ENCODE results near the gene RAB28. TPM values are rescaled to one million over a fixed set of nuclear protein-coding genes. Genes with fewer than 3 reads are reported as not detected.

The RAB28 gene
- polyA plus RNA-seq, 2 donors, result 5.8 to 7.2 TPM

Other genes starting within 250 kb of the RAB28 start
- gene NKX3-2, start 60.2 kb upstream of the RAB28 start, polyA plus RNA-seq, result under 1 TPM; 0.04 to 0.63 TPM
- 1 to 10 TPM; 8.0 to 9.0 TPM for gene BOD1L1, start 143.4 kb upstream of the RAB28 start, polyA plus RNA-seq

Data from esophagus (tissue), 2 donors.